WERI-Rb-1 (cell line): ENCODE measurements around the gene PLEKHJ1.
"Not testable (repeated sequence)": the region's sequence is repeated elsewhere in the genome, so short reads cannot be mapped to it uniquely, and the experiment has no call there.

ENCODE experiments used
- DNase-seq: peaks from one replicate; pipeline ENCODE4 v3.0.0-alpha.2; 2020
- H3K27ac ChIP-seq: fragments of 250-450 bp; sonication (Bioruptor Pico); 2 replicates; pipeline ENCODE4 v1.5.1; 2020; ENCODE audit warnings: mild to moderate bottlenecking, moderate library complexity
- H3K27me3 ChIP-seq: fragments of 250-450 bp; sonication (Bioruptor Pico); 2 replicates; pipeline ENCODE4 v1.5.1; 2021; ENCODE audit warnings: mild to moderate bottlenecking, low read depth, moderate library complexity; ENCODE audit not compliant: insufficient read depth, severe bottlenecking
- H3K36me3 ChIP-seq: fragments of 250-450 bp; sonication (Bioruptor Pico); 2 replicates; pipeline ENCODE4 v1.5.1; 2020; ENCODE audit warnings: mild to moderate bottlenecking, moderate library complexity
- H3K4me3 ChIP-seq: 2 replicates; pipeline ENCODE4 v1.5.1; 2011; ENCODE audit warnings: low read depth, mild to moderate bottlenecking, control low read depth, low read length
- H3K9me3 ChIP-seq: fragments of 250-450 bp; sonication (Bioruptor Pico); 2 replicates; pipeline ENCODE4 v1.5.1; 2021; ENCODE audit warnings: mild to moderate bottlenecking, moderate library complexity; ENCODE audit not compliant: severe bottlenecking
- TF ChIP-seq, protein P1 (sequence below): IDR thresholded peaks from 2 replicates; pipeline ENCODE4 v1.5.1; 2011; ENCODE audit warnings: low read depth, mild to moderate bottlenecking, control low read depth, inconsistent platforms, low read length

PLEKHJ1 gene, protein sequence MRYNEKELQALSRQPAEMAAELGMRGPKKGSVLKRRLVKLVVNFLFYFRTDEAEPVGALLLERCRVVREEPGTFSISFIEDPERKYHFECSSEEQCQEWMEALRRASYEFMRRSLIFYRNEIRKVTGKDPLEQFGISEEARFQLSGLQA

DNA sequence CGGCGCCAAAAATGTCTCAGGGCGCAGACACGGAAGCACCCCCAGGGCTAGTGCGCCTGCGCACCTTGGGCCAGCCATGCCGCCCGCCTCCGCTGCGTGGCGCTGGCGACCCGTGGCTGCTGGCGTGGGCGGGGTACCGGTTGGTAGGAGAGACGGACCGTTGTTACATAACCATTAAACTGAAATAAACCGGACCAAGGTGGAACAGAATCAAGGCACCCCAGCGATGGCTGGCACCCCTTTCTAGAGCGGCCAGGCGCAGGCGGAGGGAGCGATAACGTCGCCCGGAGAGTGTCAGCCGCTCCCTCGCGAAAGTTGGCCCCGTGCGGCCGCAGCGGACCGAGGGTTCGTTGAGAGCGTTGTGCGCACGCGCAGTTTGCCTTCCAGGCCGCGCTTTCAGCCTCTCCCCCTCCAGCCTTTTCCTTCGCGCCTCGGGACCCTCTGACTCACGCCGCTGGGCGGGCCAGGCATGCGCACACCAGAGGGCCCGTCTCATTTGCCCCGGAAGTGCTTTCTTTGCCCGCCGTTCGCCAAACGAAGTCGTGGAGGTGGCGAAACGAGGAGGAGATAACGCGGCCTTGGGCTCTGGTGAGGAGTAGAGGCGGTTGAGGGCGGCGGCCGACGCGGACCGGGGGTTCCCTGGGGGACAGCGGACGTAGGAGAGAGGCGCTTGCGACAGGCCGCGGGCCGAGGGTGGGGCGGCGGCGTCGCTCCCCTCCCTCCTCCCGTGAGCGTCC, at the start of gene PLEKHJ1, which contains the start of gene SF3A2:
Gene PLEKHJ1, minus strand, starts transcription at position 16 of the 737 bp plus-strand sequence. CDS start 81 bp downstream, outside the sequence.
Gene SF3A2, plus strand, starts transcription at position 511 of the 737 bp plus-strand sequence. CDS start 6,595 bp downstream, outside the sequence.
- H3K27ac ChIP-seq: peak within 1 kb of the TSS; percentile 98
- H3K4me3 ChIP-seq: peak within 1 kb of the TSS; percentile 94
- H3K9me3 ChIP-seq: no peaks in the 10 kb centered on the region
- TF ChIP-seq, protein P1, sequence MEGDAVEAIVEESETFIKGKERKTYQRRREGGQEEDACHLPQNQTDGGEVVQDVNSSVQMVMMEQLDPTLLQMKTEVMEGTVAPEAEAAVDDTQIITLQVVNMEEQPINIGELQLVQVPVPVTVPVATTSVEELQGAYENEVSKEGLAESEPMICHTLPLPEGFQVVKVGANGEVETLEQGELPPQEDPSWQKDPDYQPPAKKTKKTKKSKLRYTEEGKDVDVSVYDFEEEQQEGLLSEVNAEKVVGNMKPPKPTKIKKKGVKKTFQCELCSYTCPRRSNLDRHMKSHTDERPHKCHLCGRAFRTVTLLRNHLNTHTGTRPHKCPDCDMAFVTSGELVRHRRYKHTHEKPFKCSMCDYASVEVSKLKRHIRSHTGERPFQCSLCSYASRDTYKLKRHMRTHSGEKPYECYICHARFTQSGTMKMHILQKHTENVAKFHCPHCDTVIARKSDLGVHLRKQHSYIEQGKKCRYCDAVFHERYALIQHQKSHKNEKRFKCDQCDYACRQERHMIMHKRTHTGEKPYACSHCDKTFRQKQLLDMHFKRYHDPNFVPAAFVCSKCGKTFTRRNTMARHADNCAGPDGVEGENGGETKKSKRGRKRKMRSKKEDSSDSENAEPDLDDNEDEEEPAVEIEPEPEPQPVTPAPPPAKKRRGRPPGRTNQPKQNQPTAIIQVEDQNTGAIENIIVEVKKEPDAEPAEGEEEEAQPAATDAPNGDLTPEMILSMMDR: peak; percentile 99
- H3K36me3 ChIP-seq: peaks cover 70% of the 10 kb centered on the region
- peak; percentile 98 for DNase-seq
- no peaks in the 10 kb centered on the region for H3K27me3 ChIP-seq

DNA sequence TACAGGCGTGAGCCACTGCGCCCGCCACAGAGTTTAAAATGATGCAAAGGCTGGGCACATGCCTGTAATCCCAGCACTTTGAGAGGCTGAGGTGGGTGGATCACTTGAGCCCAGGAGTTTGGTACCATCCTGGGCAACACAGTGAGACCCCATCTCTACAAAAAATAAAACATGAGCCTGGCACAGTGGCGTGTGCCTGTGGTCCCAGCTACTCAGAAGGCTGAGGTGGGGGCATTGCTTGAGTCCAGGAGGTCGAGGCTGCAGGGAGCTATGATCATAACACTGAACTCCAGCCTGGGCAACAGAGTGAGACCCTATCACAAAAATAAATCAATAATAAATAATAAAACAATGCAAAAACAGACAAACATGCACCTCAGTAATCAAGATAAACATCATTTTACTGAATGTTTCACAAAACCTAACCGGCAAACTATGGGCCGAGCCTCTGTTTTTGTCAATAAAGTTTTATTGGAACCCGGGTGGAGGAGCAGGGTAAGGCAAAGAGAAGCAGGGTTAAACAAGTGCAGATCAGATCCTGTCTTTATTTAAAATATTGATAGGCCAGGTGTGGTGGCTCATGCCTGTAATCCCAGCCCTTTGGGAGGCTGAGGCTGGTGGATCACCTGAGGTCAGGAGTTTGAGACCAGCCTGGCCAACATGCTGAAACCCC, 47.8 kb upstream of the PLEKHJ1 start:
- no peaks in the 10 kb centered on the region for H3K9me3 ChIP-seq
- TF ChIP-seq, protein P1: no peak
- no peaks in the 10 kb centered on the region for H3K36me3 ChIP-seq
- H3K4me3 ChIP-seq: no peak overlapping the region
- no peaks in the 10 kb centered on the region for H3K27me3 ChIP-seq
- no peak for DNase-seq
- H3K27ac ChIP-seq: no peak overlapping the region

DNA sequence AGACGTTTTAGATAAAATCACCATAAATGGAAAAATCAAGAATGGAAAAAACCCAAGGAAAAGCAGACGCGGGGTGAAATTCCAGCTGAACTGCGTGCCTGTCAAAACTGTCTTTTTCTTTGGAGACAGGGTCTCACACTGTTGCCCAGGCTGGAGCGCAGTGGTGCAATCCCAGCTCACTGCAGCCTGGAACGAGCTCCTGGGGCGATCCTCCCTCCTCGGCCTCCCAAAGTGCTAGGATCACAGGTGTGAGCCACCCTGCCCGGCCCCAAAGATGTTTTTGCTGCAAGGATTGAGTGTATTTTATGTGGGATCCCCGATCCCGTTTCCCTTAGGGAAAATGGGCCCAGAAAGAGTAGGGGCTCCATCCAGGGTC, 46.7 kb upstream of the PLEKHJ1 start:
- no peak overlapping the region for H3K4me3 ChIP-seq
- no peaks in the 10 kb centered on the region for H3K27me3 ChIP-seq
- H3K27ac ChIP-seq: no peak overlapping the region
- H3K9me3 ChIP-seq: no peaks in the 10 kb centered on the region
- DNase-seq: no peak
- TF ChIP-seq, protein P1: no peak
- no peaks in the 10 kb centered on the region for H3K36me3 ChIP-seq

- TF ChIP-seq, protein P1: no peak
- H3K9me3 ChIP-seq: no peaks in the 10 kb centered on the region
- H3K27ac ChIP-seq: no peak within 1 kb of the TSS
- DNase-seq: peak; percentile 44
- no peaks in the 10 kb centered on the region for H3K27me3 ChIP-seq
- no peaks in the 10 kb centered on the region for H3K36me3 ChIP-seq
- no peak within 1 kb of the TSS for H3K4me3 ChIP-seq
These were observed 46.1 kb upstream of the PLEKHJ1 start, which contains the start of gene PEAK3 for GRCh38 chr19:2282062-2282861. TSS of gene PEAK3 (minus strand) at chr19:2282175. CDS start at chr19:2280931, 1,244 bp downstream.

DNA sequence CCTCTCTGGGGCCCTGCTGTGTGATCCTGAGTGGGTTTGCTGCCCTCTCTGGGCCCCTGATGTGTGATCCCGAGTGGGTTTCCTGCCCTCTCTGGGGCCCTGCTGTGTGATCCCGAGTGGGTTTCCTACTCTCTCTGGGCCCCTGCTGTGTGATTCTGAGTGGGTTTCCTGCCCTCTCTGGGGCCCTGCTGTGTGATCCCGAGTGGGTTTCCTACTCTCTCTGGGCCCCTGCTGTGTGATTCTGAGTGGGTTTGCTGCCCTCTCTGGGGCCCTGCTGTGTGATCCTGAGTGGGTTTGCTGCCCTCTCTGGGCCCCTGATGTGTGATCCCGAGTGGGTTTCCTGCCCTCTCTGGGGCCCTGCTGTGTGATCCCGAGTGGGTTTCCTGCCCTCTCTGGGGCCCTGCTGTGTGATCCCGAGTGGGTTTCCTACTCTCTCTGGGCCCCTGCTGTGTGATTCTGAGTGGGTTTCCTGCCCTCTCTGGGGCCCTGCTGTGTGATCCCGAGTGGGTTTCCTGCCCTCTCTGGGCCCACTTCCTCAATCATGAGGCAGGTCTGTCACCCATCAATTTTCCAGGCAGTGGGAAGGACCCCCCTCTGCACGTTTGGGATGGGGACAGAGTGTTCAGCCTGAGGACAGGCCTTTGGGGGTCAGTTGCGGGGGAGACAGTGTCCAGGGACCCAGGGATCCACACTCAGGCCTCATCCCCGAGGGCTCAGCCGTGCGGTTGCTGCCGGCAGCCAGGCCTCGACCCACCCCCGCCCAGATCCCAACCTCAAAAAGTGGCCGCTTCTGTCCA, 45.3 kb upstream of the PLEKHJ1 start:
- H3K9me3 ChIP-seq, H3K36me3 ChIP-seq, H3K4me3 ChIP-seq, DNase-seq, H3K27me3 ChIP-seq, H3K27ac ChIP-seq: not testable (repeated sequence)
